B cell (primary cell): ENCODE results near the gene FLT3LG. TPM values are rescaled to one million over a fixed set of nuclear protein-coding genes. Genes with fewer than 3 reads are reported as not detected.

Experiments used
- ATAC-seq: fragments of 200-7000 bp; cut with Tn5 transposase; one replicate; pipeline ENCODE4 v1.10.0; 2021; ENCODE audit warnings: low read depth, mild to moderate bottlenecking, moderate number of reproducible peaks, moderate library complexity
- CTCF ChIA-PET: fragments of 350-600 bp; sonication (Branson Sonifier 250); formaldehyde crosslinking; loops from one replicate; lab custom pipeline; 2021; ENCODE audit warnings: antibody characterized with exemption, inconsistent platforms; lab: Charles Lee
- POLR2A ChIA-PET: fragments of 350-600 bp; sonication (Branson Sonifier 250); formaldehyde crosslinking; loops from one replicate; lab custom pipeline; 2021; ENCODE audit warnings: antibody characterized with exemption; lab: Charles Lee
- DNase-seq: peaks from one replicate; pipeline ENCODE4 v3.0.0; 2013
- H2AFZ ChIP-seq: 2 replicates; pipeline ENCODE4 v1.6.1; 2012; ENCODE audit warnings: mild to moderate bottlenecking, low read depth, low read length; ENCODE audit not compliant: insufficient read depth, poor library complexity, severe bottlenecking
- H3K27ac ChIP-seq, 2 donors: 1 replicate in 1 of 2; 2 replicates in 1 of 2; pipeline ENCODE4 v1.5.1; 2012 to 2013; ENCODE audit warnings: low read length in 2 of 2, mild to moderate bottlenecking in 2 of 2, moderate library complexity in 1 of 2
- H3K27me3 ChIP-seq, 4 experiments: fragments of 200-600 bp in 1 of 4; sonication (generic) in 1 of 4; replicated peaks in 1 of 4; 1 replicate in 2 of 4; 2 replicates in 2 of 4; pipeline versions ENCODE4 v1.6.1 to v1.7.0; 2013 to 2016; ENCODE audit warnings: low read length in 3 of 4, mild to moderate bottlenecking in 2 of 4, mixed read lengths in 1 of 4, moderate library complexity in 1 of 4; ENCODE audit not compliant: insufficient read depth in 4 of 4, control insufficient read depth in 3 of 4; ENCODE audit errors: control extremely low read depth in 1 of 4
- H3K36me3 ChIP-seq, 2 experiments: replicated peaks in 1 of 2; 1 replicate in 1 of 2; 2 replicates in 1 of 2; pipeline versions ENCODE4 v1.6.1 to v1.7.1; 2013; ENCODE audit warnings: low read length in 1 of 2; ENCODE audit not compliant: insufficient read depth in 2 of 2, control insufficient read depth in 1 of 2; ENCODE audit errors: control extremely low read depth in 1 of 2, extremely low read depth in 1 of 2
- H3K4me1 ChIP-seq, 2 donors: fragments of 200-600 bp in 1 of 2; sonication (generic) in 1 of 2; 1 replicate in 1 of 2; 2 replicates in 1 of 2; pipeline versions ENCODE4 v1.5.1 to v1.6.1; 2013 to 2017; ENCODE audit warnings: low read length in 2 of 2; ENCODE audit not compliant: control insufficient read depth in 2 of 2, insufficient read depth in 2 of 2
- H3K4me2 ChIP-seq: replicated peaks from 2 replicates; pipeline ENCODE3; 2012; ENCODE audit warnings: mild to moderate bottlenecking, low read depth, low read length; ENCODE audit not compliant: poor library complexity, severe bottlenecking
- H3K4me3 ChIP-seq, 5 experiments: fragments of 200-600 bp in 1 of 5; sonication (generic) in 1 of 5; 1 replicate in 3 of 5; 2 replicates in 2 of 5; pipeline versions ENCODE4 v1.5.1 to v1.7.0; 2011 to 2016; ENCODE audit warnings: low read length in 4 of 5, mild to moderate bottlenecking in 4 of 5, low read depth in 2 of 5, control low read depth in 1 of 5, moderate library complexity in 1 of 5; ENCODE audit not compliant: insufficient read depth in 1 of 5; ENCODE audit errors: control extremely low read depth in 1 of 5, extremely low read depth in 1 of 5
- H3K79me2 ChIP-seq: fragments of 200-600 bp; sonication (generic); one replicate; pipeline ENCODE4 v1.6.0; 2016; ENCODE audit warnings: low read length; ENCODE audit not compliant: control insufficient read depth, insufficient read depth
- H3K9ac ChIP-seq: fragments of 200-600 bp; sonication (generic); 2 replicates; pipeline ENCODE4 v1.6.1; 2017; ENCODE audit warnings: mild to moderate bottlenecking, low read length, moderate library complexity
- H3K9me3 ChIP-seq, 3 donors: one replicate each; pipeline versions ENCODE4 v1.6.1 to v1.7.1; 2013; ENCODE audit warnings: low read length in 2 of 3; ENCODE audit not compliant: control insufficient read depth in 2 of 3, insufficient read depth in 1 of 3; ENCODE audit errors: control extremely low read depth in 1 of 3
- H4K20me1 ChIP-seq: 2 replicates; pipeline ENCODE4 v1.6.0; 2012; ENCODE audit warnings: mild to moderate bottlenecking, low read length; ENCODE audit not compliant: insufficient read depth, control insufficient read depth, poor library complexity, severe bottlenecking
- H3K27ac Mint-ChIP-seq: one replicate; pipeline ENCODE4 v1.8.0; 2021; ENCODE audit warnings: mixed read lengths
- H3K27me3 Mint-ChIP-seq: one replicate; pipeline ENCODE4 v1.8.0; 2021; ENCODE audit warnings: mixed read lengths
- H3K4me1 Mint-ChIP-seq: one replicate; pipeline ENCODE4 v1.8.0; 2021; ENCODE audit warnings: mixed read lengths
- H3K4me3 Mint-ChIP-seq: one replicate; pipeline ENCODE4 v1.8.0; 2021; ENCODE audit warnings: mixed read lengths
- H3K9me3 Mint-ChIP-seq: one replicate; pipeline ENCODE4 v1.8.0; 2022; ENCODE audit warnings: mixed read lengths; ENCODE audit not compliant: insufficient read depth
- CTCF ChIP-seq: fragments of 200-600 bp; IDR thresholded peaks from one replicate; pipeline ENCODE4 v1.8.0; 2022; ENCODE audit warnings: antibody characterized with exemption, mild to moderate bottlenecking
- EZH2 ChIP-seq: IDR thresholded peaks from 2 replicates; pipeline ENCODE4 v1.6.1; 2012; ENCODE audit warnings: borderline replicate concordance, low read depth, mild to moderate bottlenecking, moderate library complexity, low read length; ENCODE audit not compliant: insufficient read depth, poor library complexity, severe bottlenecking
- WGBS: methylation state at CpG from one replicate; pipeline ENCODE4 v1.1.5; 2013; ENCODE audit warnings: missing lambda C conversion rate; ENCODE audit not compliant: insufficient coverage; 5-methylcytosine and 5-hydroxymethylcytosine counted together
- intact Hi-C: fragments of 100-400 bp; cut with micrococcal nuclease; formaldehyde crosslinking; loops from one replicate; pipeline ENCODE4 v1.10.0; 2022
- polyA plus RNA-seq: library from polyadenylated mRNA; depleted of rRNA; stranded (reverse); fragments of >200 nt; gene quantifications from 2 replicates; pipeline ENCODE4 v1.2.3, GENCODE V29; 2012
- total RNA-seq, 2 donors: library from RNA; stranded (reverse); fragments of 120-200 nt in 1 of 2; gene quantifications; 1 replicate in 1 of 2; 2 replicates in 1 of 2; pipeline versions ENCODE4 v1.2.3 to v1.2.4, GENCODE V29; 2013 to 2022

FLT3LG gene
- total and polyA plus RNA-seq, 2 donors (not counting 1 experiment from before 2014, with no cell fraction given): 31.0 to 49.8 TPM

- H3K4me2 ChIP-seq: peak overlapping the region; percentile 86
- WGBS: 22% methylated on average over 27 of the region's 29 CpGs
- Mint-ChIP-seq H3K27ac (peak overlapping the region; percentile 32), H3K9me3 (no peaks in the 10 kb centered on the region), H3K4me3 (peak overlapping the region; percentile 82), H3K27me3 (peaks cover 77% of the 10 kb centered on the region), H3K4me1 (peaks cover 58% of the 10 kb centered on the region)
- H3K9me3 ChIP-seq: peaks cover 0 to 63% (median 4%) of the 10 kb centered on the region in 3 donors
- DNase-seq: no peak
- TF ChIP-seq CTCF (no peak), EZH2 (peak; percentile 64)
- intact Hi-C loops: loop anchor here (5.0 kb wide), 1 partner anchor 36 kb away; no protein-coding TSS in a partner anchor
- H3K27me3 ChIP-seq: peaks cover 0 to 99% (median 70%) of the 10 kb centered on the region in 4 experiments
- H3K79me2 ChIP-seq: no peaks in the 10 kb centered on the region
- H3K4me3 ChIP-seq: peak overlapping the region in 3 of 5 experiments; percentile 29 to 63 (median 40)
- no peaks in the 10 kb centered on the region for H3K36me3 ChIP-seq
- POLR2A ChIA-PET: interaction anchor here (0.6 to 0.8 kb wide), 4 partner anchors 9 to 440 kb away, joined by 3 to 5 read pairs (median 4); no protein-coding TSS in a partner anchor
- H4K20me1 ChIP-seq: no peaks in the 10 kb centered on the region
- no peak overlapping the region for H3K27ac ChIP-seq
- no peak for ATAC-seq
- H3K9ac ChIP-seq: peak overlapping the region; percentile 60
- peaks cover 54 to 63% of the 10 kb centered on the region in 2 donors for H3K4me1 ChIP-seq
- CTCF ChIA-PET: interaction anchor here (0.5 to 2.2 kb wide), 11 partner anchors 9 to 331 kb away, joined by 3 to 9 read pairs (median 3); no protein-coding TSS in a partner anchor
- H2AFZ ChIP-seq: peak overlapping the region; percentile 66
Observed at GRCh38 chr19:49428547-49429451, 45.2 kb upstream of the FLT3LG start.
